GM18499 (cell line): Measurements from ENCODE around the gene NOS3.
"Not testable (repeated sequence)": the region's sequence is repeated elsewhere in the genome, so short reads cannot be mapped to it uniquely, and the experiment has no call there.

Experiments used
- ATAC-seq: cut with Tn5 transposase; IDR thresholded peaks from one replicate; pipeline ENCODE4 v1.9.1; 2021; ENCODE audit warnings: moderate number of reproducible peaks; ENCODE audit not compliant: insufficient read depth, unreplicated experiment

The NOS3 gene

DNA sequence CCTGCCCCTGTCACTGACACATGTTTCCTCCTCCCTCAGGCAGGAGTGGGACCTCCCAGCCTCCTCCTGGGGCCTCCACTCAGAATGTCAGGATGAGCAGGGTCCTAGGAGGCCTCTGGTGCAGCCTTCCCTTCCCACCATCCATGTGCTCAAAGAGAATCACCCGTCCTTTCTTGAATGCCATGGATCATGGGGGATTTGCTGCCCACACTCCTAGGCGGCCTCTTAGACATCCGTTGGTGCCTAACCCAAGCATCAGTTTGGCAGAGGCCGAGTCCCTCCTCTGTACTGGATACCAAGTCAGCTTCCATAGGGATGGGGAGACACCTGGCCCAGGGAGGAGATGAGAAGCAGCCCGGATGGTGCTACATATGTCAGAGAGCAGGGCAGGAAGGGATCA, 7.0 kb downstream of the NOS3 start:
- no peak for ATAC-seq

DNA sequence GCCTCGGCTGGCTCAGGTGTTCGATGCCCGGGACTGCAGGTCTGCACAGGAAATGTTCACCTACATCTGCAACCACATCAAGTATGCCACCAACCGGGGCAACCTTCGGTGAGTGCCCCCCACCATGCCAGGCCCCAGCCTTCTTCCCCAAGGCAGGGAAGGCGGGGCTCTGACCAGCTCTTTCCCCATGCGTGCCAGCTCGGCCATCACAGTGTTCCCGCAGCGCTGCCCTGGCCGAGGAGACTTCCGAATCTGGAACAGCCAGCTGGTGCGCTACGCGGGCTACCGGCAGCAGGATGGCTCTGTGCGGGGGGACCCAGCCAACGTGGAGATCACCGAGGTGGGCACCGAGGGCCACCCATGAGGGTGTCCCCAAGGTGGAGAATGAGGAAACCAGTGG, 7.5 kb downstream of the NOS3 start:
- ATAC-seq: no peak

DNA sequence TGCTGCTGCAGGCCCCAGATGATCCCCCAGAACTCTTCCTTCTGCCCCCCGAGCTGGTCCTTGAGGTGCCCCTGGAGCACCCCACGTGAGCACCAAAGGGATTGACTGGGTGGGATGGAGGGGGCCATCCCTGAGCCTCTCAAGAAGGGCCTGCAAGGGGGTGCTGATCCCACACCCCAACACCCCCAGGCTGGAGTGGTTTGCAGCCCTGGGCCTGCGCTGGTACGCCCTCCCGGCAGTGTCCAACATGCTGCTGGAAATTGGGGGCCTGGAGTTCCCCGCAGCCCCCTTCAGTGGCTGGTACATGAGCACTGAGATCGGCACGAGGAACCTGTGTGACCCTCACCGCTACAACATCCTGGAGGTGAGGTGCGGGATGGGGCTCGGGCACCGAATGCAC, 8.2 kb downstream of the NOS3 start:
- ATAC-seq: no peak

DNA sequence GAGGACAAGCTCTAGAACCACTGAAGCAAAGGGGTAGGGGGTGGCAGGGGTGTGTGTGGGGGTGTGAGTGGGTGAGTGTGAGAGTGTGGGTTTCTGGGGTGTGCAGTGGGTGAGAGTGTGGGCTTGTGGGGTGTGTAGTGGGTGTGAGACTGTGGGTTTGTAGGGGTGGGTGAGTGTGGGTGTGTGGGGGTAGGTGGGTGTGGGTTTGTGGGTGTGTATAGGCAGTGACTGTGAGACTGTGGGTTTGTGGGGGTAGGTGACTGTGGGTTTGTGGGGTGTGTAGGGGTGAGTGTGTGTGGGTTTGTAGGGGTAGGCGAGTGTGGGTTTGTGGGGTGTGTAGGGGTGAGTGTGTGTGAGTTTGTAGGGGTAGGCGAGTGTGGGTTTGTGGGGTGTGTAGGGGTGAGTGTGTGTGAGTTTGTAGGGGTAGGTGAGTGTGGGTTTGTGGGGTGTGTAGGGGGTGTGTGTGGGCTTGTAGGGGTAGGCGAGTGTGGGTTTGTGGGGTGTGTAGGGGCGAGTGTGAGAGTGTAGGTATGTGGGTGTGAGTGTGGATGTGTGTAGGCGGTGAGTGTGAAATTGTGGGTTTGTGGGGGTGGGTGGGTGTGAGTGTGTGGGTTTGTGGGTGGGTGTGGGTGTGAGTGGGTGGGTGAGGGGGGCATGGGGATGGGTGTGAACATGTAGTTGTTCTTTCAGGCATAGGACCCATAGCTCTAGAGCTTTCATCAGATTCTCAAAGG, 8.8 kb downstream of the NOS3 start:
- no peak for ATAC-seq

DNA sequence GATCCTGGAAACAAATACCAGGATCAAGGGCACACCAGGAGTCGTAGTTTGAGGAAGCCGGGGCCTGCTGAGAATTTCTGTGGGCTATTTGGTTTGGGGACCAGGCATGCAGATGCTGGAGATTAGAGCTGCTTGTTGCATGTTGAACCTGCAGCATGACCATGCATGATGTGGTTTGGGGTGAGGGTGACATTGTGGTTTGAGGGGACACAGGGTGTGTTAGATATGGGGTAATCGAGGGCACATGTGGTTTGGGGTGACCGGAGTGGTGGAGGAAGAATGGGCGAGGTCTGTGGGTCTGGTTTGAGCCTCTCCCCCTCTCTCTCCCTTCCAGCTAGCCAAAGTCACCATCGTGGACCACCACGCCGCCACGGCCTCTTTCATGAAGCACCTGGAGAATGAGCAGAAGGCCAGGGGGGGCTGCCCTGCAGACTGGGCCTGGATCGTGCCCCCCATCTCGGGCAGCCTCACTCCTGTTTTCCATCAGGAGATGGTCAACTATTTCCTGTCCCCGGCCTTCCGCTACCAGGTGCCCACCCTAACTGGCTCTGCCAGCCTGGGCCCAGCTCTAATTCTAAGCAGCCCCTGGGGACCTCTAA, 10.2 kb downstream of the NOS3 start:
- no peak for ATAC-seq

DNA sequence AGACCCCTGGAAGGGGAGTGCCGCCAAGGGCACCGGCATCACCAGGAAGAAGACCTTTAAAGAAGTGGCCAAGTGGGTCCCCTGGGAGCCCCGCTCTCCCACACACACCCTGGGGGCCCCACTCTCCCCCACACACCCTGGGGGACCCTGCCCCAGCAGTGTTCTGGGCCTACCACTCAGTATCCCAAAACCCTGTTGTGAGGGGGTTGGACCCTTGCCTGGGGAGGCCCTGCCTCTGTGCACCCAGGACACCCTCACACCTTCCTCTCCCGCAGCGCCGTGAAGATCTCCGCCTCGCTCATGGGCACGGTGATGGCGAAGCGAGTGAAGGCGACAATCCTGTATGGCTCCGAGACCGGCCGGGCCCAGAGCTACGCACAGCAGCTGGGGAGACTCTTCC, 10.7 kb downstream of the NOS3 start:
- ATAC-seq: no peak

DNA sequence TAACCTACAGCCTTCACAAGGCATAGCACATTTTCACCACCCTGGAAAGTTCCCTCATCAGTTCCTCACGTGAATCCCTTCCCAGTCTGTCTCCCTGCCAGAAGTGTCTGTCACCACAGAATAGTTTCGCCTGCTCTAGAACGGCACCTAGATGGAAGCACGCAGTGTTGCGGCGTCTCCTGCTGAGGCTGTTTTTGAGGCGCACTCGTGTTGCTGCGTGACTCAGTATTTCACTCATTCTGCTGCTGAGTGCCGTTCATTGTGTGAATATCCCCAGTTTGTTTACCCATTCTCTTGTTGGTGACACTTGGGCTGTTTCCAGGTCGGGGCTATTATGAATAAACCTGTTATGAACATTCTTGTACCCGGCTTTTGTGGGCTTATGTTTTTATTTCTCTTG, 12.8 kb downstream of the NOS3 start:
- ATAC-seq: no peak

DNA sequence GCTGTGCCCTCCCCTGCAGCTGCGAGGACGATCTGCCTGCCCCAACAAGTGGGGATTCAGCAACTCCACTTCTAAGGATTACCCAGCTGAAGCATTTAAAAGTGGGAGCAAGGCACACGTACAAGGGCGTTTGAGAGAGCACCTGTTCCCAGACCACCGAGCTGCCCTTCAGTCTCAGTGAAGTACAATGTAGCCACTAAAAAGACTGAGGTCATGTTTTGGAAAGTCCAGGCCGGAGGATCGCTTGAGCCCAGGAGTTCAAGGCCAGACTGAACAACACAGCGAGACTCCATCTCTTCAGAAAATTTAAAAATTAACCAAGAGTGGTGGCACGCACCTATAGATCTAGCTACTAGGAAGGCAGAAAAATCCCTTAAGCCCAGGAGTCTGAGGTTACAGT, 14.7 kb downstream of the NOS3 start:
- no peak for ATAC-seq

DNA sequence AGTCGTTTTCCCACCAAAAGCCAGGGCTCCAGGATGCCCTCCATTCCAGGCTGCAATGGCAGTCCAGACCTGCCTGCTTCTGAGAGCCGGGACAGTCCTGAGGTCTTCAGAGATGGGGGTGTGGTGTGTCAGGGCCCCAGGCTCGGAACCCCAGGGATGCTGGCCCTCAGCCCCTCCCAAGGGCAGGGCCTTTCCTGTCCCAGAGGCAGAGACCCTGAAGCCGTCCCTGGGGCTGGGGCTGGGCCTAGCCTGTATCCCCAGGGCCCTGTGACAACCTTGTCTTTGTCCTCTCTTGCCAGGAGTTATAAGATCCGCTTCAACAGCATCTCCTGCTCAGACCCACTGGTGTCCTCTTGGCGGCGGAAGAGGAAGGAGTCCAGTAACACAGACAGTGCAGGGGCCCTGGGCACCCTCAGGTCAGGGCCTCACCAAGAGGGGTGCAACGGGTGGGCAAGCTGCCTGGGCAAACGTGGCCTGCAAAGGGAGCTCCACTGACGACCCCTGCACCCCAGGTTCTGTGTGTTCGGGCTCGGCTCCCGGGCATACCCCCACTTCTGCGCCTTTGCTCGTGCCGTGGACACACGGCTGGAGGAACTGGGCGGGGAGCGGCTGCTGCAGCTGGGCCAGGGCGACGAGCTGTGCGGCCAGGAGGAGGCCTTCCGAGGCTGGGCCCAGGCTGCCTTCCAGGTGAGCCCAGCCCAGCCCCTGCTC, 15.9 kb downstream of the NOS3 start:
- ATAC-seq: no peak

DNA sequence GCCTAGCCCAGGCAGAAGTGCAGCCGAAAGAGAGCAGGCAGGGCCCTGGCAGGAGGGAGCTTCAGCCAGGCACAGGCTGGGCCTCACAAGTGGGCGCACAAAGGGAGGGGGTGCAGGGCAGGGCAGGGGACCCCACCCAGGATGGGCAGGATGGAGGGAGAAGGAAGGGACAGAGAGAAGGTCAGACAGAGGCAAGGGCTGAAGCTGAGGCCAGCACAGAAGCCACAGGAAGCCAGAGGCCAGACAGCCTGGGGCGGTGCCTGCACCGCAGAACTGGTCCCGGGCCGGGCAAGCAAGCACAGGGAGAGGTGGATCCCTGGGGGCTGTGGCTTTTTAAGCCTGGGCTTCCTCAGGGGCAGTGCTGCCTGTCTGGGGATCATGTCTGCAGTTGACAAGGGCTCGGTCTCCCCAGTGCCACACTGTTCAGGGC, 16.7 kb downstream of the NOS3 start:
- ATAC-seq: no peak

DNA sequence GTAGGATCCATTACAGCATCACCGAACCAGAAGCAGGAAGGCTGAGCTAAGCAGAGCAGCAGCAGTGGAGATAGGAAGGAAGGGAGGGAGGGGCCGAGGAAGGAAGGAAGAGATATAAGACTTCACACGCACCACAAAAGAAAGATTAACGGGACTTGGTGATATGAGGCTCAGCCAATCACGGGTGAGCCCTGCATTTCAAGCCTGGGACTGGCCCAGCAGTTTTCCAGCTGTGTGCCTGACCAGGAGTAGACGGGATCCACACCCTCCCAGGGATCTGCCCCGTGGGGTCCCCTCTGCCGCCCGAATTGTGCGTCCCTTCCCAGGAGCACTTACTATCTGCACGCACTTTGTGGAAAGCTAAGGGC, 17.3 kb downstream of the NOS3 start:
- ATAC-seq: no peak

DNA sequence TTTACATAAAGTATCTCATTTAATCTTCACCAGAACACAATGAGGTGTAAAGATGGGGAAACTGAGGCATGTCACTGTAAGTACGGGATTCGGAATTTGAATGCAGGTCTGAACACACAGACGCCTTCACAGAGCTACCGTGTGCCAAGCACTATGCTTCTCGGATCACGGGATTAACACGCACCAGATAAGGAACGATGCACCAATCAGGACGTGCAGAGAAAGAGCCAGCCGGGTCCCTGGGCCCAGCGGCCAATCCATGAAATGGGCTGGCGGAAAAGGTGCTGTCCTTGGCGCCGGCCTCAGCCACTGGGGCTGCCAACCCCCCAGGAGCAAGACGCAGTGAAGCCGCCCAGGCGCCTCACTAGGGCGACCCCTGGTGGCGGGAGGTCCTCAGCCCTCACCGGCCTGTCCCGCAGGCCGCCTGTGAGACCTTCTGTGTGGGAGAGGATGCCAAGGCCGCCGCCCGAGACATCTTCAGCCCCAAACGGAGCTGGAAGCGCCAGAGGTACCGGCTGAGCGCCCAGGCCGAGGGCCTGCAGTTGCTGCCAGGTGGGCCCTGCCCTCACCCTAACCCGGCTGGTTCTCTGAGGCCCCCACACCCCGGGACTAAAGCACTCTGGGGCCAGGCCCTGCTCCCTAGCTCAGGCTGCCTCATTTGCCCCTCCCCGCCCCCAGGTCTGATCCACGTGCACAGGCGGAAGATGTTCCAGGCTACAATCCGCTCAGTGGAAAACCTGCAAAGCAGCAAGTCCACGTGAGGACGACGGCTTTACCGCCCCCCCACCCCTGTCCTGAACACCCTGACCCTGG, 17.9 kb downstream of the NOS3 start:
- peak; percentile 71 for ATAC-seq

DNA sequence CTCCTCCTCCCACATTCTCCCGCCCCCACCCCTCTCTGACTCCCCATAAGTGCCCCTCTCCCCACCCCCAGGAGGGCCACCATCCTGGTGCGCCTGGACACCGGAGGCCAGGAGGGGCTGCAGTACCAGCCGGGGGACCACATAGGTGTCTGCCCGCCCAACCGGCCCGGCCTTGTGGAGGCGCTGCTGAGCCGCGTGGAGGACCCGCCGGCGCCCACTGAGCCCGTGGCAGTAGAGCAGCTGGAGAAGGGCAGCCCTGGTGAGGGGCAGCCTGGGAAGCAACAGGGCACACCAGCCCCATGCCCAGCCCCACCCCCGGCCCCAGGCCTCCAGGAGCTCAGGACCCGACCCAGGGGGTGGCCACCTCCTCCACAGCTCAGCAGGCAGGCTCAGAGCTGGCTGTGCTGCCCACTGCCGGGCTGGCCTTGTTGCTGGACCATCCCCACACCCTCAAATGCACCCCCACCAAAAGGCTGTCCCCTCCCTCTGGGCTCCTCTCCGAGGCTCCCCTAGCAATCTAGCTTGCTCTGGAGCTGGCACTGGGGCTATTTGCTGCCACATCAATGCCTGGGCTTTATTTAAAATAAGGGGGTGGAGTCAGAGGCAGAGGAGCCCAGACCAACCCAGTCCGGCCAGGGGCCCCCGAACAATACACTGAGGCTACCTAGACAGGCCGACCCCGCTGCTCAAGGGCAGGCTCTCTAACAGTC, 18.7 kb downstream of the NOS3 start:
- no peak for ATAC-seq

DNA sequence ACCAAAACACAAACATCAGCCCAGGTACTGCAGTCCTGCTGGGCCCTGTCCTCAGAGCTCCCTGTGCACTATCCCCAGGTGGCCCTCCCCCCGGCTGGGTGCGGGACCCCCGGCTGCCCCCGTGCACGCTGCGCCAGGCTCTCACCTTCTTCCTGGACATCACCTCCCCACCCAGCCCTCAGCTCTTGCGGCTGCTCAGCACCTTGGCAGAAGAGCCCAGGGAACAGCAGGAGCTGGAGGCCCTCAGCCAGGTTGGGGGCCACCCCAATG, 19.2 kb downstream of the NOS3 start:
- no peak for ATAC-seq

DNA sequence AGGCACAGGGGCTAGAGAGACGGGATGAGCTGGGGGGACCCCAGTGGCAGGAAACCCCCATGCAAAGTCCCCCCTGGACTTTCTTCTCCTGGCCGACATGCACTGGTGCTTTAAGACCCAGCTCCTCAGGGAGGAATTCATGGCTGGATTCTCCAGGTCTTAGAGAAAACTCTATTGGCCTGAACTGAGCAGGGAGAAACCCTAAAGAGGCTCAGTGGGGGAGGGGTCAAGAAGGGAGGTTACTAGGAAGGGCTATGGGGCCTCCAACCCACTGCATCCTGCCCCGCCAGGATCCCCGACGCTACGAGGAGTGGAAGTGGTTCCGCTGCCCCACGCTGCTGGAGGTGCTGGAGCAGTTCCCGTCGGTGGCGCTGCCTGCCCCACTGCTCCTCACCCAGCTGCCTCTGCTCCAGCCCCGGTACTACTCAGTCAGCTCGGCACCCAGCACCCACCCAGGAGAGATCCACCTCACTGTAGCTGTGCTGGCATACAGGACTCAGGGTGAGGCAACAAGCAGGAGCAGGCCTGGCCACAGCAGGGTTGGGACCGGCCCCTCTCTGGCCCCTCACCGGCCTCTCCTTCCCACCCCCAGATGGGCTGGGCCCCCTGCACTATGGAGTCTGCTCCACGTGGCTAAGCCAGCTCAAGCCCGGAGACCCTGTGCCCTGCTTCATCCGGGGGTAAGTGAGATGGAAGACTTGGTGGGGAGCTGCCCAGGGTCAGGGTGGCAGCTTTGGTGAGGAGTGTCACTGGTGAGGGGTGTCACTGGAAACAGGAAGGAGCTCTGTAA, 19.7 kb downstream of the NOS3 start:
- no peak for ATAC-seq

DNA sequence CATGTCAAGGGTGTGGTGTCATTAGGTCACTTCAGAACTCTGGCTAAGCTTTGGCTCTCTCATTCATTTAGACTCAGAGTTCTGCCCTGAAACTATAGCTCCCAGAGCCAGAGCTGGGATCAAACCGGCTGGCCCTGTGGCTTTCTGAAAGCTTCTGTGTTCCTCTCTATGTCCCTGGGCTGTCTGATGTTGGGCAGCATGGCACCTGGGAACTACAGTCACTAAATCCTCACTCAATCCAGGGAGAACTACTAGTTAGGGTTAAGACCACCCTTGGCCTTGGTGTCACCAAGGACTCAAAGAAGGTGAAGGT, 20.2 kb downstream of the NOS3 start:
- no peak for ATAC-seq

DNA sequence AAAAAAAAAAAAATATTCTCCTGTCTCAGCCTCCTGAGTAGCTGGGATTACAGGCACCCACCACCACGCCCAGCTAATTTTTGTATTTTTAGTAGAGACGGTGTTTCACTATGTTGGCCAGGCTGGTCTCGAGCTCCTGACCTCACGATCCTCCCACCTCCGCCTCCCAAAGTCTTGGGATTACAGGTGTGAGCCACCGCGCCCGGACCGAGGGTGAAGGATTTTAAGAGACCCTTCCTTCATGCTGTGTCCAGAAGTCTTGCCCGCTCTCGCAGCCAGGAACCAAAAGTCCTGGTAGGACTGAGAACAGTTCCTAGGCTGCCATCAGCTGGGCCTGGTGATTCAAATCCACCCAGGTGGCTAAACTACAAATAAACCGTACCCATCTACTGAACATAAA, 20.8 kb downstream of the NOS3 start:
- not testable (repeated sequence) for ATAC-seq

DNA sequence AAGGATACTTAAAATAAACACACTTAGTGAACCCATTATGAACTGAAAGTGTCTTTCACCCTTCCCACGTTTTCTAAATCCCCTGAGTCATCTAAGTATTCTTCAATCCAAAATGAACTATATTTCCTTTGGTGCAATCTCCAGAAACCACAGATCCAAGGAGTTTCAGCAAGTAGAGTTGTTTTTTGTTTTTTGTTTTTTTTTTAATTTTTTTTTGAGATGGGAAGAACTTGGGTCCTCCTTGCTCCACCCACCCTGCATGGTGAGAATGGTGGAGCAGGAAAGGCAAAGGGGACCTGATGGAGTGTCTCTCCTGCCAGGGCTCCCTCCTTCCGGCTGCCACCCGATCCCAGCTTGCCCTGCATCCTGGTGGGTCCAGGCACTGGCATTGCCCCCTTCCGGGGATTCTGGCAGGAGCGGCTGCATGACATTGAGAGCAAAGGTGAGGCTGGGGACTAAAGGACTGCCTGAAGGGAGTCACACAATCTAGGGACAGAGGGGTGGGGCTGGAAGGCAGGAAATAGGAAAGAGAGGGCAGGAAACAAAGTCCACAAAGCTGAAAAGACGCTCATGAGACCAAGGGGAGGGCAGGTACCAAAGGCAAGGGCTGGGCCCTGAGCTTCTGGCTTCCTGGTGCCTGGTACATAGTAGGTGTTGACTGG, 21.3 kb downstream of the NOS3 start:
- ATAC-seq: no peak

DNA sequence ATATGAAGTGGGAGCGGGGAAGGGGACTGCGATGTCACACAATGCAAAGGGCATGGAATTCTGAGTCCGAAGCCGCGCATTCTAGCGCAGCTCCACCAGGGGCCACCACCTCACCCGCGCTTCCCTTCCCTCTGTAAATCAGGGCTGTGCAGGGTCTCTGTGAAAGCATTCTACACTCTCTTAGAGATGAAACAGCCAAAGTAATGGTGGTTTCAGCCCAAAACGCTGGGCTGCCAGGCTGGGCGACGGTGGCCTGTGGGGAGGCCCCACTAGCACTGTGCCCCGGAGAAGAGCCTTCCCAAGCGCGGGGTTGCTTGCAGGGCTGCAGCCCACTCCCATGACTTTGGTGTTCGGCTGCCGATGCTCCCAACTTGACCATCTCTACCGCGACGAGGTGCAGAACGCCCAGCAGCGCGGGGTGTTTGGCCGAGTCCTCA, 22.1 kb downstream of the NOS3 start:
- ATAC-seq: no peak
